HFF-Myc (cell line): ENCODE results near the gene LDHAL6A.

Experiments
- DNase-seq: peaks from one replicate; pipeline ENCODE4 v3.0.0-alpha.2; 2011; ENCODE audit warnings: low read depth; ENCODE audit errors: extremely low read depth
- H3K4me3 ChIP-seq: replicated peaks from 2 replicates; pipeline ENCODE4 v1.5.1; 2011; ENCODE audit warnings: low read depth, mild to moderate bottlenecking, control low read depth, low read length
- CTCF ChIP-seq: IDR thresholded peaks from 2 replicates; pipeline ENCODE4 v1.5.1; 2012; ENCODE audit warnings: mild to moderate bottlenecking, low read depth, low read length, control low read depth; ENCODE audit errors: missing control alignments

Gene LDHAL6A

GRCh38 chr11:18495271-18495670, 39.6 kb downstream of the LDHAL6A start:
- no peak overlapping the region for H3K4me3 ChIP-seq
- no peak for DNase-seq
- no peak for TF ChIP-seq CTCF

- no peak for TF ChIP-seq CTCF
- no peak for DNase-seq
- H3K4me3 ChIP-seq: no peak overlapping the region
Observed at GRCh38 chr11:18495703-18496102, 40.0 kb downstream of the LDHAL6A start.

DNA sequence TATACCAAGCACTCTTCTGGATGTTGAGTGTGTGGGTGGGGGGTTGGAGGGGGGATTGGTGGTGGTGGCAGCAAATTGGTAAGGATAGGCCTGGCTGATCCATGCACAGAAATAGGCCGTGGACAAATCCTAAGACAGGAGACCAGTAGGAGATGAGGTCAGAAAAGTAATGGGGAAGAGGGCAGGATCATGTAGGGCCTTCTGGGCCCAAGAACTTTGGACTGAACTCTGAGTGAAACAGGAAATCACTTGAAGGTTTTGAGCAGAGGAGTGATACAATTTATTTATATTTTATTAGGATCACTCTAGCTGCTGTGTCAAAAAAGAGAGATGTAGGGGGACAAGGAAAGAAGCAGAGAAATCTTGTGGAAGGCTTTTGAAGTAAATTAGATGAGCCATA, 42.4 kb downstream of the LDHAL6A start:
- TF ChIP-seq CTCF: no peak
- no peak for DNase-seq

GRCh38 chr11:18501629-18502028, 46.0 kb downstream of the LDHAL6A start:
- DNase-seq: no peak
- TF ChIP-seq CTCF: no peak
- H3K4me3 ChIP-seq: no peak overlapping the region

More for the DNA sequence above, 42.4 kb downstream of the LDHAL6A start:
- no peak overlapping the region for H3K4me3 ChIP-seq

DNA sequence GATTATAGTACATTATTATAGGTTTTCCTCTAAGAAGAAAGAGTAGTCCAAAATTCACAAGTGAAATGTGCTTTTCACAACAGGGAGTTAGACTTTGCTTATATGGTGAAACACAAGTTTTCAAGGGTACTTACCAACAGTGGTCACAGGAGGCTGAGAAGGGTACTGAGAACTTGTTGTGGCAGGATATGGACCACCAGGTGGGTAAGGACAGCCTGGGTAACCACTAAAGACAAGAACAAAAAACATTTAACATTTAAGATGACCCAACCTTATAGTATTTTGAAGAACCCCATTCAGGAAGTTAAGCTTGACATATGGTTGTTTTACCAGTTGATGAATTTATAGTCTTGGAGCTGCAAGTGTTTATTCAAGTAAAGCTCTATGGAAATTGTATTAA, 46.7 kb downstream of the LDHAL6A start:
- H3K4me3 ChIP-seq: no peak overlapping the region

GRCh38 chr11:18521122-18521521, 65.5 kb downstream of the LDHAL6A start:
- no peak for TF ChIP-seq CTCF
- no peak overlapping the region for H3K4me3 ChIP-seq
- no peak for DNase-seq

More for the DNA sequence above, 46.7 kb downstream of the LDHAL6A start:
- no peak for TF ChIP-seq CTCF
- DNase-seq: no peak

- H3K4me3 ChIP-seq: no peak overlapping the region
- no peak for DNase-seq
- peak; percentile 9 for TF ChIP-seq CTCF
Observed at GRCh38 chr11:18522388-18522787, 66.7 kb downstream of the LDHAL6A start.
